Activated T-cell treated with anti-CD3 and anti-CD28 coated beads for 1 hour (primary cell): ENCODE measurements around the gene ARHGEF7.

ENCODE experiments used
- DNase-seq: peaks from one replicate; pipeline ENCODE4 v3.0.0-alpha.2; 2020; ENCODE audit warnings: low read depth

Gene ARHGEF7

GRCh38 chr13:111304041-111304544, 189.0 kb downstream of the ARHGEF7 start:
- no peak for DNase-seq

- DNase-seq: no peak
These were observed 189.6 kb downstream of the ARHGEF7 start for GRCh38 chr13:111304603-111305289.

GRCh38 chr13:111312944-111313590, 198.0 kb downstream of the ARHGEF7 start:
- no peak for DNase-seq

GRCh38 chr13:111313911-111314425, 198.9 kb downstream of the ARHGEF7 start:
- no peak for DNase-seq

- DNase-seq: no peak
These were observed 199.7 kb downstream of the ARHGEF7 start for GRCh38 chr13:111314852-111315251.

- DNase-seq: no peak
These were observed 200.4 kb downstream of the ARHGEF7 start for GRCh38 chr13:111315347-111315995.

GRCh38 chr13:111316161-111316730, 201.1 kb downstream of the ARHGEF7 start:
- no peak for DNase-seq

- no peak for DNase-seq
These were observed 202.0 kb downstream of the ARHGEF7 start for GRCh38 chr13:111317042-111317550.

- DNase-seq: no peak
These were observed 202.6 kb downstream of the ARHGEF7 start for GRCh38 chr13:111317571-111318345.

- DNase-seq: no peak
These were observed 203.3 kb downstream of the ARHGEF7 start for GRCh38 chr13:111318386-111318785.

- DNase-seq: no peak
These were observed 204.4 kb downstream of the ARHGEF7 start for GRCh38 chr13:111319521-111319920.

GRCh38 chr13:111319998-111320911, 205.1 kb downstream of the ARHGEF7 start, which contains the start of gene TEX29:
TSS of gene TEX29 (plus strand) at chr13:111320642. CDS start at chr13:111320891, 249 bp downstream.
- DNase-seq: no peak

- no peak for DNase-seq
These were observed 207.1 kb downstream of the ARHGEF7 start for GRCh38 chr13:111322001-111322915.

- no peak for DNase-seq
These were observed 207.8 kb downstream of the ARHGEF7 start for GRCh38 chr13:111322916-111323331.

- no peak for DNase-seq
These were observed 208.4 kb downstream of the ARHGEF7 start for GRCh38 chr13:111323549-111323948.

- no peak for DNase-seq
These were observed 209.0 kb downstream of the ARHGEF7 start for GRCh38 chr13:111323950-111324651.

GRCh38 chr13:111324736-111325135, 209.6 kb downstream of the ARHGEF7 start:
- no peak for DNase-seq

- DNase-seq: no peak
These were observed 210.2 kb downstream of the ARHGEF7 start for GRCh38 chr13:111325146-111325890.
